HG02798 (cell line): Measurements from ENCODE around the gene C1orf174.

Experiments
- ATAC-seq: cut with Tn5 transposase; IDR thresholded peaks from one replicate; pipeline ENCODE4 v1.9.1; 2021; ENCODE audit warnings: mild to moderate bottlenecking; ENCODE audit not compliant: unreplicated experiment, poor library complexity

C1orf174 gene

GRCh38 chr1:3850857-3851256 is 49.2 kb downstream of the C1orf174 start:
- no peak for ATAC-seq

DNA sequence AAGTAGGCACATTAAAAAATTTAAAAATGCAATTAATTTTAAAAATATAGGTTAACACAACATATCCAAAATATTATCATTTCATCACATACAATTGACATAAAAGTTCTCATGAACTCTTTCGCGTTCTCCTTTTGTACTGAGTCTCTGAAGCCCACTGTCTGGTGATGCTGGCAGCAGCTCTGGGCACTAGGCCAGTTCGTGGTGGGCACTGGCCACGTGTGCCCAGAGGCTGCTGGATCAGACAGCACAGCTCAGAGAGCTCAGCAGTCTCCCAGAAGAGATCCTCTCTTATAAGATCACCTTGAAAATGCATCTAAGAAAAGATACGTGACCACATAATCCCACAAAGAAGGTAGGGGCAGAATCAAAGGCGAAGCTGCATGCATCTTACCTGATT is 53.0 kb downstream of the C1orf174 start:
- ATAC-seq, result no peak

GRCh38 chr1:3846541-3846940 is 53.5 kb downstream of the C1orf174 start:
- no peak for ATAC-seq

- no peak for ATAC-seq
Observed at GRCh38 chr1:3842912-3843311, 57.2 kb downstream of the C1orf174 start.

DNA sequence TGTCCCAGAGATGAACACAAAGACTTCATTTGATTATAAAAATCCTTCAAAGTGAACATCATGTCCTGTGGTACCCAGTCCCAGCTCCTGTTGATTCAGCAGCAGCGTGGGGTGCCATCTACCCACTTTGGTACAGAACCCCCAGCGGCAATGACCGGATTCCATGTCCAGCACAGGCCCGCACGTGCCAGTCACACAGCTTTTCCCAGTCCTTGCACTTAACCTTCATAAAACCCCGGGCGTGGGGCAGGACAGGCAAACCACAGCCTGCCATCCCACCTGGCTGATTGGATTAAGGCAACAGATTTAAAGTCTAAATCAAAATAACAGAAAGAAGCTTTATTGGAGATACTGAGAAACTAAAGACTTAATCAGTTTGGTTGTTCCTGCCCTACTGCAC is 58.6 kb downstream of the C1orf174 start:
- no peak for ATAC-seq
